GM21447 (cell line): Measurements from ENCODE around the gene TP53I11.

Experiments
- ATAC-seq: cut with Tn5 transposase; IDR thresholded peaks from one replicate; pipeline ENCODE4 v1.9.1; 2021; ENCODE audit not compliant: unreplicated experiment

TP53I11 gene

DNA sequence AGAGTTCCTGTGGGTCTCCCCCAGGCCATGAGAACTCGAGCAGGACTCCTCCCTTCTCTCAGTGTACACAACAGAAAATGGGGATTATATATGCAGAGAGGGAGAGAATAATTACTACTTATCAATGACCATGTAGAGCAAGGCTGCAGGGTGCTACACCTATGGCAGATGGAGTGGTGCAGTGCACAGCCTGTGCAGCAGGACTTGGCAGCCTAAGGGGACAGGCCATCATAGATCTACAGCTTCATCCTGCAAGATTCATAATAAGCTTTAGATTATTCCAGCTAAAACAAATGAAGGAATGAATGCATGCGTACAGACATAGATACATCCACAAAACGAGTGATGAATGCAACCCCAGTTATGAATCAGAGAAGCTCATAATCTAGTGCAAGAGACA lies 8.4 kb upstream of the TP53I11 start:
- ATAC-seq = no peak

DNA sequence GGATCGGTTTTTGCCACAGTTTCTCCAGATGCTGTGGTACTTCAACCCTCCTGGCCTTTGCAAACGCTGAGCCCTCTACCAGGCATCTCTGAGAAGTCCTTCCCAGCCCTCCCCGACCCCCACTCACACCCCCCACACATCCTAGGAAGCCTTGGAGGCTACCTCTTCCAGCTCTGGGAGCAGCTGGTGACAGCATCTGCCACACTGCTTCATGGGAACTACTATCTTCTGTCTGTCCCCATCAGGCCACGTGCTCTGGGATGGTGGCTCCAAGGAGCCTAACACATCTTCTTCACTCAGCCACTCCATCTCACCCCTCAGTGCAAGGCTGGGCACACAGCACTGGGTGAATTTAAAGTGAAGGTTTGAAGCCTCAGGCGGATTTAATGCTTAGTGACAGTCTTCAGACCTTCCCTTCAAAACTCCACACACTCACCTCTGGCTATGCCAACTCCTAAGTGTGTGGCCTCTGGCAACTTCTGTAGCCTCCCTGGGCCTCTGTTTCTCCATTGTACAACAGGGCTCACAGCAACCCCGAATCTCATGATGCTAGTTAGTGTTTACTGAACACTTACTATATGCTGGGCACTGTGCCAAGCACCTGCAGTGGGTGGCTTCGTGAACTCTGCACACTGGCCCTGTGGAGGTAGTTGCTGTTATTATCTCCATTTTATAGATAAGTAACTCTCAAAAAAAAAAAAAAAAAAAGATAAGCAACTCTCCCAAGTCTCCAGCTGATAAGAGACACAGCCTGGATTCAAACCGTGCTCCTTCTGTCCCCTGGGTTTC lies 7.3 kb upstream of the TP53I11 start:
- ATAC-seq = no peak

DNA sequence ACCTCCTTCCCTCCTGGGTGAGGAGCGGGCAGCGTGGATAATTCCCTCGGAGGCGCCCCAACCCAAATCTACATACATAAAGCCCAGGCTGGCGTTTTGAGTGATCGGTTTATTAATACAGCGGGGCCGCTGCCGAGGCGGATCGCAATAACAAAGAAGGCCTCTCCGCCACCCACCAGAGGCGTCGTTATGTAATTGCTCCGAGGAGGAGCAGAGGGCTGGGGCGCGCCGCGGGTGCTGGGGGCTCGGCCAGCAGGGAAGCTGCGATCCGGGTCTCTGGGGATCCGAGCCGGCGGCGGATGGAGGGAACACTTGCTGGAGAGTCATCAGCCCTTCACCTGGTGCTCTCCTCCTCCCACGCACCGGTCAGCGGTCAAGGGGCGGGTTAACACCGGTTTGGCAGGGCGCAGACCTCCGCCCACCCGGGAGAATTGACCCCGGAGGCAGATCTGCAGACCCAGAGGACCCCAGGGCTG lies 6.4 kb upstream of the TP53I11 start:
- ATAC-seq = no peak

- no peak for ATAC-seq
Observed at GRCh38 chr11:44955015-44955738, 4.5 kb upstream of the TP53I11 start.

- ATAC-seq = no peak
Observed at GRCh38 chr11:44954051-44954906, 3.6 kb upstream of the TP53I11 start.

GRCh38 chr11:44952500-44953260 lies 2.0 kb upstream of the TP53I11 start:
- no peak for ATAC-seq

- no peak for ATAC-seq
Observed at GRCh38 chr11:44952082-44952481, 1.4 kb upstream of the TP53I11 start.

DNA sequence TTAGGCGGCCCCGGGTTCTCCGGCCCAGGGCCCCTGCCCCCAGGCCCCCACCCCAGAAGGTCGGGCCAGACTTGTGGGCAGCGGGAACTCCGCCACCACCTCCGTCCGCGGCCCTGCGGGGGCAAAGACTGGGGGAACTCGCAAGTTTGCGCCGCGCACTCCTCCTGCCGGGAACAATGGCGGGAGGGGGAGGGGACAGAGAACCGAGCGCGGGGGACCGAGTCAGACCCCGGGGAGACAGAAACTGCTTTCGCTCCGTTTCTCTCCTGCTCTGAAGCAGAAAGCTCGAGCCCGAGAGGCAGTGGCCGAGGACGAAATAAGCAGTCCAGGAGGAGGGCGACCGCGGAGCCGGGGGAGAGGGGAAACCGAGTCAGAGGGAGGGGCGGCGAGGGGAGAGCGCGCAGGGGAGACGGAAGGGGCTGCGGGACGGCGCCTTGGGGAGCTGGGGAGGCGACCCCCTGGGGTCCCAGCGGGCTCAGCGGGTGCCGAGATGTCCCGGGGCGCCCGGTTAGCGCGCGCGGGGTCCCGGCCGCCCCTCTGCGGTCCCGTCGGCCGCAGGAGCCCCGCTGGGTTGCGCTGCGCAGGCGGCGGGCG lies 555 bp downstream of the TP53I11 start:
- no peak for ATAC-seq

GRCh38 chr11:44949160-44950030 lies 1.3 kb downstream of the TP53I11 start:
- no peak for ATAC-seq

- ATAC-seq = no peak
Observed at GRCh38 chr11:44948155-44948554, 2.5 kb downstream of the TP53I11 start.

GRCh38 chr11:44947114-44947513 lies 3.6 kb downstream of the TP53I11 start:
- no peak for ATAC-seq

GRCh38 chr11:44946263-44946662 lies 4.4 kb downstream of the TP53I11 start:
- ATAC-seq = no peak

DNA sequence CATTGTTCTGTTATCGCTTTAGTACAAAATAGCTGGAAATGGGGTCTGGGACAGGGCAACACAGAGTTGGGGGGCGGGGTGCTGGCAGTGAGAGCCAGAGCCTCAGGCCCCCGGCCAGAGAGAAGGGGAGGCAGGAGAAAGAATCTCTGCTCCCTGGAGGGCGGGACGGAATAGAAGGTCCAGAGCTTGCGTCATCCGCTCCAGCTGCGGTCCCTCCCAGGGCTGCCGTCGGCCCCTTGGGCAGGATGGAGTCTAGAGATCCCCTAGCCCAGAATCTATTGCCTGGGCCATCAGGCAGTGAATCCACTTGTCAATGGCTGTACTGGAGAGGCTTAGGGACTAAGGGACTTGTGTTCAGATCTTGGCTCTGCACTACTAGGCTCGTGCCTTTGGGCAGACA lies 5.0 kb downstream of the TP53I11 start:
- no peak for ATAC-seq

DNA sequence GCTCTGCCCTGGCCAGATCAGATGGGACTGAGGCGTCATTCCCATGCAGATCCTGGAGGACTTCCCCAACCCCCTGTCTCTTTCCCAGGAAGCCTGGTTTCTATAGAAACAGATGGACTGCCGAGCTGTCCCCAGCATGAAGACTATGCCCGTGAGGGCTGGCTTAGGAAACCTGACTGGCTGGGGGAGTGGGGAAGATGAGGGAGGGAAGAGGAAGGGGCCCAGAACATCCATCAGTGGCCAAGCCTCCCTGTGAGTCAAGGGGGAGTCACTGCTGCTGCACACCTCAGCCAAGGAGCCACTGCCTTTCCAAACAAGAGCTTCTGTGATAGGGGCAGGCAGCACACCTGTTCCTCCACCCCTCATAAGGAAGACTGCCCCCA lies 5.8 kb downstream of the TP53I11 start:
- no peak for ATAC-seq

DNA sequence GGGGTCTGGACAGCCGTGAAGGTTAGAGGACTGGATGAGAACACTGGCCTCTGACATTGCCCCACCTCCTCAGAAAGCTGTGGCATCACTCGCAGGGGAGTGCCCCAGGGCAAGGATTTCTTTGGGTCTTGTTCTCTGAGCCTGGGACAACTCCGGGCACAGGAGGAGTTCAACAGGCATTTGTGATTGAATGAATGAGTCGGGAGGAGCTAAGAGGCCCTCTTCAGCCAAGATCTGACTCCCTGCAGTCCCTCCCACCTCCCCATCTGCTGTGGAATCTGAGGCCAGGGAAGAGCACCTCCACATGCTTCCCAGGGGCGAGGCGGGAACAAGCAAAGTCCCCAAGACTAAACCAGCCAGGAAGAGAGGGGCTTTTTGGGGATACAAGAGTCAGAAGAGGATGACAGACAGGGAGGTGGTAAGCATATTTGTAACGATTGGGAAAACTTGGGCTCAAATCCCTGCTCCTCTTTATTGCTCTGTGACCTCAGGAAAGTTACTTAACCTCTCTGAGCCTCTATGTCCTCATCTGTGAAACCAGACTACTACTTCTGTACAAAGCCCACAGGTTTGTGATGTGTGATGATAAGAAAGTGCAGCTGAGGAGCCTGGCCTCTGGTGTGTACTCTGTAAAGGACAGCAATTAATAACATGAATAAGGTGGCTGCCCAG lies 6.4 kb downstream of the TP53I11 start:
- no peak for ATAC-seq

GRCh38 chr11:44943696-44944095 lies 7.0 kb downstream of the TP53I11 start:
- ATAC-seq = no peak

- ATAC-seq = peak; percentile 74
Observed at GRCh38 chr11:44943118-44943517, 7.6 kb downstream of the TP53I11 start.

GRCh38 chr11:44942029-44942955 lies 8.4 kb downstream of the TP53I11 start:
- ATAC-seq = no peak
